Measurements from ENCODE around the gene NTRK1. TPM values are rescaled to one million over a fixed set of nuclear protein-coding genes. Genes with fewer than 3 reads are reported as not detected.
A peak's percentile ranks its signal among the peaks of the same experiment; 100 is the strongest.

The NTRK1 gene
- polyA plus RNA-seq, 1 of the 3 experiments (the other 2 are of a cell fraction) = 0.97 TPM

- 0 out of 2 replicates have a peak overlapping the region, but pooled peaks have one; percentile 20 for H3K4me2 ChIP-seq
- peaks cover 15 to 26% of the 10 kb centered on the region in 2 experiments for H3K4me1 ChIP-seq (ENCODE audit: control insufficient read depth in 1 of 2, insufficient read depth in 2 of 2, low read depth in 1 of 2, low read length in 1 of 2)
- H3K9me3 ChIP-seq = no peaks in the 10 kb centered on the region
- H3K9me2 ChIP-seq = no peaks in the 10 kb centered on the region
- H3F3A ChIP-seq (replicated peaks; ENCODE audit: insufficient read depth) = no peaks in the 10 kb centered on the region
- 84% methylated on average over 8 of the region's 10 CpGs for WGBS (ENCODE audit: low lambda C conversion rate)
- no peaks in the 10 kb centered on the region for H3K79me2 ChIP-seq (ENCODE audit: insufficient read depth)
- H4K20me1 ChIP-seq (ENCODE audit: insufficient read depth) = no peaks in the 10 kb centered on the region
- ChIA-PET POLR2A (interaction anchor here (0.9 kb wide), 1 partner anchor 23 kb away, joined by 4 read pairs; no protein-coding TSS in a partner anchor), CTCF (interaction anchor here (0.7 to 5.5 kb wide), 7 partner anchors 9 to 156 kb away, joined by 3 to 27 read pairs (median 9); partner anchors contain the start of genes INSRR and NTRK1)
- TF ChIP-seq FOSL2 (IDR thresholded peaks at IDR 0.05; ENCODE audit: borderline replicate concordance, low read depth) (no peak), REST (IDR thresholded peaks at IDR 0.05; ENCODE audit: low read depth, low read length) (no peak), USF1 (IDR thresholded peaks at IDR 0.05; ENCODE audit: borderline replicate concordance, low read depth) (no peak), FOXM1 (IDR thresholded peaks at IDR 0.05; ENCODE audit: low read depth) (no peak), IRF3 (IDR thresholded peaks at IDR 0.05; ENCODE audit: low read depth, low read length) (no peak), RFX5 (IDR thresholded peaks at IDR 0.05; ENCODE audit: low read length) (no peak), ELF1 (IDR thresholded peaks at IDR 0.05) (no peak), TAF1 (IDR thresholded peaks at IDR 0.05; ENCODE audit: borderline replicate concordance, low read depth, low read length) (no peak), MXI1 (IDR thresholded peaks at IDR 0.05; ENCODE audit: low read depth, low read length) (no peak), ZBTB33 (IDR thresholded peaks at IDR 0.05; ENCODE audit: borderline replicate concordance, low read depth) (no peak), RXRA (IDR thresholded peaks at IDR 0.05; ENCODE audit: borderline replicate concordance, low read depth) (no peak), FOXJ3 (CRISPR knock-in tag; IDR thresholded peaks at IDR 0.05) (no peak), MAX (IDR thresholded peaks at IDR 0.05; ENCODE audit: low read depth) (no peak), USF2 (IDR thresholded peaks at IDR 0.05; ENCODE audit: borderline replicate concordance, low read depth, low read length) (no peak), EZH2phosphoT487 (IDR thresholded peaks at IDR 0.05; ENCODE audit: borderline replicate concordance, low read depth) (no peak), SIN3A (IDR thresholded peaks at IDR 0.05; ENCODE audit: borderline replicate concordance, low read depth, low read length) (no peak), NRF1 (IDR thresholded peaks at IDR 0.05; ENCODE audit: low read depth, low read length) (no peak)
- H3K4me3 ChIP-seq (ENCODE audit: low read depth in 2 of 2, low read length in 1 of 2) = no peak overlapping the region
- H3K27ac ChIP-seq (ENCODE audit: low read depth in 2 of 2, low read length in 1 of 2) = peak overlapping the region in 1 of 2 experiments; percentile 61; a peak in 3 of 4 replicates
- no peak for DNase-seq
- no peaks in the 10 kb centered on the region for H3K27me3 ChIP-seq (ENCODE audit: insufficient read depth)
- H2AFZ ChIP-seq (ENCODE audit: low read depth) = no peak overlapping the region
- no peaks in the 10 kb centered on the region for H3K36me3 ChIP-seq (replicated peaks in 1 of 2; ENCODE audit: control insufficient read depth in 1 of 2, insufficient read depth in 2 of 2, low read length in 1 of 2)
- no peak overlapping the region for H3K9ac ChIP-seq
Observed at GRCh38 chr1:156815961-156816422, 44.7 kb upstream of the NTRK1 start.
